Measurements from ENCODE around the gene PCDHB12. TPM values are rescaled to one million over a fixed set of nuclear protein-coding genes. Genes with fewer than 3 reads are reported as not detected.
A peak's percentile ranks its signal among the peaks of the same experiment; 100 is the strongest.
"Not testable (repeated sequence)": the region's sequence is repeated elsewhere in the genome, so short reads cannot be mapped to it uniquely, and the experiment has no call there.

PCDHB12 gene
- total RNA-seq, 1 experiment from 2014 or later, result 0.44 TPM

DNA sequence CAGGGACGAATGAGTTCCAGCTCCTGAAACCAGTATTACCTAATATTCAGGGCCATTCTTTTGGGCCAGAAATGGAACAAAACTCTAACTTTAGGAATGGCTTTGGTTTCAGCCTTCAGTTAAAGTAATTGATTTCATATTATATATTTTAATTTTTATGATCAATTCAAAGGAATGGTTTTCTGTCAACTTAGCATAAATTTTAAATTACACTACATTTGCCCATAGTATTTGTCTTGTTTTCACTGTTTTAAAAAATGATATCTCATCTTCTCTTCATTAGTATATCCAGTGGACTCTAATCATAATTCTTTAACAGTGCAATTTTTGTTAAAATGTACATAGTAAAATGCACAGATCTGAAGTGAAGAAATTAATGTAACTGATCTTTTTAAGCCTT, 28.2 kb upstream of the PCDHB12 start:
- no TSS peak for BruUV-seq (replicated peaks)
- POLR2A ChIA-PET, result no interaction called here
- Histone ChIP-seq H3K27me3 (ENCODE audit: control insufficient read depth, insufficient read depth, low read length) (peaks cover 22% of the 10 kb centered on the region), H3K4me3 (ENCODE audit: low read depth in 2 of 2, low read length in 2 of 2) (no peak overlapping the region), H3K4me1 (ENCODE audit: control insufficient read depth, insufficient read depth, low read length) (peaks cover 7% of the 10 kb centered on the region), H3K9me3 (ENCODE audit: control insufficient read depth, insufficient read depth, low read depth, low read length) (no peaks in the 10 kb centered on the region), H3K36me3 (ENCODE audit: control insufficient read depth, insufficient read depth, low read length) (no peaks in the 10 kb centered on the region), H3K27ac (ENCODE audit: low read length) (no peak overlapping the region)
- in situ Hi-C loops (cut with HindIII; ENCODE audit: low pct_unique_long_range_greater_than_20kb, low sequenced_read_pairs), result loop anchor here (25.0 kb wide), 2 partner anchors 93 to 157 kb away; partner anchors contain the start of genes PCDHB2, PCDHGA1, PCDHGA2 and PCDHGA3
- intact Hi-C loops (cut with micrococcal nuclease; ENCODE audit: unreplicated experiment), result no loop called here
- CTCF ChIA-PET, result no interaction called here
- ATAC-seq (no peak), DNase-seq (ENCODE audit: low read depth, low spot score) (no peak)
- TF ChIP-seq CTCF (IDR thresholded peaks at IDR 0.05) (no peak), POLR2AphosphoS5 (IDR thresholded peaks at IDR 0.05; ENCODE audit: low read depth, low read length) (no peak), TCF7L2 (IDR thresholded peaks at IDR 0.05; ENCODE audit: low read depth, low read length) (no peak), SIN3A (IDR thresholded peaks at IDR 0.05; ENCODE audit: borderline replicate concordance, insufficient read depth, low read depth, low read length) (no peak), REST (IDR thresholded peaks at IDR 0.05; ENCODE audit: insufficient read depth in 1 of 2, low read depth in 2 of 2, low read length in 1 of 2) (no peak)

DNA sequence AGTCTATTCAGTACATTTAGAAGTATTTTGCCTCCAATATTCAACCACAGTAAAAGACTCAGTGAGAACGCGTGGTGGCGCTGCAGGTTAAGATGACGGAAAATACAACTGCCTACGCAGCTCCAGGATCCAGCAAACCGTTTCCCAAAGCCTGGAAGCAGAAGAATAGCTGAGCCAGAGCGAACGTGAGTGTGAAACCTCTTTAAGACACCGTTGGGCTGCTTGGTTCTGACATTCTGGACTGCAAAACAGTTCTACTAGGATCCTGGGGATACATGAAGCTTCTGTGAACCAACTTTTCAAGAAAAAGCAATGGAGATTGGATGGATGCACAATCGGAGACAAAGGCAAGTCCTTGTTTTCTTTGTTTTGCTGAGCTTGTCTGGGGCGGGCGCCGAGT, 26.3 kb upstream of the PCDHB12 start, which contains the start of gene PCDHB16:
TSS of gene PCDHB16 (plus strand) at position 140 of the 400 bp plus-strand sequence. CDS start at position 313, 173 bp downstream.
- no peak for DNase-seq (ENCODE audit: low read depth, low spot score)
- in situ Hi-C loops (cut with HindIII; ENCODE audit: low pct_unique_long_range_greater_than_20kb, low sequenced_read_pairs), result loop anchor here (25.0 kb wide), 2 partner anchors 95 to 155 kb away; partner anchors contain the start of genes PCDHB2, PCDHGA1, PCDHGA2 and PCDHGA3

DNA sequence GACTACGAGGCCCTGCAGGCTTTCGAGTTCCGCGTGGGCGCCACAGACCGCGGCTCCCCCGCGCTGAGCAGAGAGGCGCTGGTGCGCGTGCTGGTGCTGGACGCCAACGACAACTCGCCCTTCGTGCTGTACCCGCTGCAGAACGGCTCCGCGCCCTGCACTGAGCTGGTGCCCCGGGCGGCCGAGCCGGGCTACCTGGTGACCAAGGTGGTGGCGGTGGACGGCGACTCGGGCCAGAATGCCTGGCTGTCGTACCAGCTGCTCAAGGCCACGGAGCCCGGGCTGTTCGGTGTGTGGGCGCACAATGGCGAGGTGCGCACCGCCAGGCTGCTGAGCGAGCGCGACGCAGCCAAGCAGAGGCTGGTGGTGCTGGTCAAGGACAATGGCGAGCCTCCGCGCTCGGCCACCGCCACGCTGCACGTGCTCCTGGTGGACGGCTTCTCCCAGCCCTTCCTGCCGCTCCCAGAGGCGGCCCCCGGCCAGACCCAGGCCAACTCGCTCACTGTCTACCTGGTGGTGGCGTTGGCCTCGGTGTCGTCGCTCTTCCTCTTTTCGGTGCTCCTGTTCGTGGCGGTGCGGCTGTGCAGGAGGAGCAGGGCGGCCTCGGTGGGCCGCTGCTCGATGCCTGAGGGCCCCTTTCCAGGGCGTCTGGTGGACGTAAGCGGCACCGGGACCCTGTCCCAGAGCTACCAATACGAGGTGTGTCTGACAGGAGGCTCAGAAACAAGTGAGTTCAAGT, 24.2 kb upstream of the PCDHB12 start:
- not testable (repeated sequence) for BruUV-seq (replicated peaks)
- CTCF ChIA-PET, result interaction anchor here (0.6 kb wide), 1 partner anchor 228 kb away, joined by 3 read pairs; no protein-coding TSS in a partner anchor

More for the DNA sequence above, 26.3 kb upstream of the PCDHB12 start, which contains the start of gene PCDHB16:
- H3K4me3 ChIP-seq (ENCODE audit: low read depth in 2 of 2, low read length in 2 of 2), result no peak within 1 kb of the TSS; a peak in 1 of 4 replicates
- ChIA-PET CTCF (interaction anchor here (1.2 kb wide), 1 partner anchor 26 kb away, joined by 3 read pairs; no protein-coding TSS in a partner anchor), POLR2A (no interaction called here)
- peaks cover 3% of the 10 kb centered on the region; the same call in 1 of the 2 replicates for H3K27me3 ChIP-seq (ENCODE audit: control insufficient read depth, insufficient read depth, low read length)
- intact Hi-C loops (cut with micrococcal nuclease; ENCODE audit: unreplicated experiment), result no loop called here
- no peak within 1 kb of the TSS for H3K27ac ChIP-seq (ENCODE audit: low read length)
- no peak for ATAC-seq
- H3K4me1 ChIP-seq (ENCODE audit: control insufficient read depth, insufficient read depth, low read length), result peaks cover 3% of the 10 kb centered on the region
- no peaks in the 10 kb centered on the region for H3K9me3 ChIP-seq (ENCODE audit: control insufficient read depth, insufficient read depth, low read depth, low read length)
- no TSS peak for BruUV-seq (replicated peaks)
- TF ChIP-seq SIN3A (IDR thresholded peaks at IDR 0.05; ENCODE audit: borderline replicate concordance, insufficient read depth, low read depth, low read length) (no peak), CTCF (IDR thresholded peaks at IDR 0.05) (peak; percentile 33)
- no peaks in the 10 kb centered on the region for H3K36me3 ChIP-seq (ENCODE audit: control insufficient read depth, insufficient read depth, low read length)

More for the DNA sequence above, 24.2 kb upstream of the PCDHB12 start:
- POLR2A ChIA-PET; H3K27ac ChIP-seq (ENCODE audit: low read length); H3K9me3 ChIP-seq (ENCODE audit: control insufficient read depth, insufficient read depth, low read depth, low read length); intact Hi-C loops (cut with micrococcal nuclease; ENCODE audit: unreplicated experiment); ATAC-seq; H3K27me3 ChIP-seq (ENCODE audit: control insufficient read depth, insufficient read depth, low read length); DNase-seq (ENCODE audit: low read depth, low spot score); H3K4me3 ChIP-seq (ENCODE audit: low read depth in 2 of 2, low read length in 2 of 2); H3K4me1 ChIP-seq (ENCODE audit: control insufficient read depth, insufficient read depth, low read length); H3K36me3 ChIP-seq (ENCODE audit: control insufficient read depth, insufficient read depth, low read length): not testable (repeated sequence)
- in situ Hi-C loops (cut with HindIII; ENCODE audit: low pct_unique_long_range_greater_than_20kb, low sequenced_read_pairs), result loop anchor here (25.0 kb wide), 2 partner anchors 97 to 153 kb away; partner anchors contain the start of genes PCDHB2, PCDHGA1, PCDHGA2 and PCDHGA3
